SU-DHL-6 (cell line): ENCODE results near the gene ADCY10.
"Not testable (repeated sequence)": the region's sequence is repeated elsewhere in the genome, so short reads cannot be mapped to it uniquely, and the experiment has no call there.

Experiments used
- H2AFZ ChIP-seq: fragments of 200-600 bp; sonication (generic); 2 replicates; pipeline ENCODE4 v1.6.1; 2014; ENCODE audit warnings: low read depth, mild to moderate bottlenecking, moderate library complexity, mixed read lengths, antibody characterized with exemption, low read length; ENCODE audit not compliant: severe bottlenecking
- H3F3A ChIP-seq: fragments of 200-600 bp; shearing (Covaris generic); 2 replicates; pipeline ENCODE4 v1.6.0; 2016; ENCODE audit warnings: antibody characterized with exemption, mild to moderate bottlenecking; ENCODE audit not compliant: insufficient read depth
- H3K27ac ChIP-seq: fragments of 200-600 bp; sonication (generic); 2 replicates; pipeline ENCODE4 v1.5.1; 2016; ENCODE audit warnings: low read depth, mild to moderate bottlenecking, low read length, moderate library complexity, mixed read lengths
- H3K27me3 ChIP-seq: fragments of 200-600 bp; sonication (generic), shearing (Covaris generic); 2 replicates; pipeline ENCODE4 v1.6.0; 2014; ENCODE audit warnings: mild to moderate bottlenecking, low read length
- H3K36me3 ChIP-seq: fragments of 200-600 bp; sonication (generic); 2 replicates; pipeline ENCODE4 v1.6.1; 2014; ENCODE audit warnings: mild to moderate bottlenecking, low read length, mixed read lengths
- H3K4me2 ChIP-seq: fragments of 300-600, 200-600 bp; shearing (Covaris generic), sonication (generic); 2 replicates; pipeline ENCODE4 v1.6.0; 2014; ENCODE audit warnings: low read length, low read depth, mild to moderate bottlenecking; ENCODE audit not compliant: poor library complexity, severe bottlenecking
- H3K4me3 ChIP-seq: fragments of 200-600 bp; sonication (generic); 2 replicates; pipeline ENCODE4 v1.5.1; 2014; ENCODE audit warnings: antibody characterized with exemption, low read length, mild to moderate bottlenecking, mixed read lengths; ENCODE audit not compliant: insufficient read depth, poor library complexity, severe bottlenecking
- H3K79me2 ChIP-seq: fragments of 200-600 bp; sonication (generic); 2 replicates; pipeline ENCODE4 v1.6.1; 2014; ENCODE audit warnings: mild to moderate bottlenecking, low read length, moderate library complexity; ENCODE audit not compliant: insufficient read depth
- H3K9ac ChIP-seq: fragments of 200-600 bp; sonication (generic); 2 replicates; pipeline ENCODE4 v1.7.0; 2014; ENCODE audit warnings: mild to moderate bottlenecking, low read length
- H3K9me2 ChIP-seq: fragments of 200-600 bp; sonication (generic); replicated peaks from 2 replicates; pipeline ENCODE4 v1.6.1; 2014; ENCODE audit warnings: low read length; ENCODE audit not compliant: insufficient read depth
- H3K9me3 ChIP-seq: fragments of 200-600 bp; sonication (generic); 2 replicates; pipeline ENCODE4 v1.6.1; 2014; ENCODE audit warnings: low read length, mixed read lengths; ENCODE audit not compliant: insufficient read depth
- H4K20me1 ChIP-seq: fragments of 200-600 bp; sonication (generic); 2 replicates; pipeline ENCODE4 v1.6.1; 2014; ENCODE audit warnings: low read depth, mild to moderate bottlenecking, antibody characterized with exemption, low read length, moderate library complexity, mixed read lengths
- CTCF ChIP-seq: fragments of 200-600 bp; sonication (generic); IDR thresholded peaks from one replicate; pipeline ENCODE4 v1.5.1; 2017; ENCODE audit warnings: antibody characterized with exemption, mild to moderate bottlenecking, low read length, moderate library complexity; ENCODE audit not compliant: insufficient read depth, poor library complexity, severe bottlenecking
- EZH2phosphoT487 ChIP-seq: fragments of 200-600 bp; sonication (generic), shearing (Covaris generic); conservative IDR thresholded peaks from 2 replicates; pipeline ENCODE4 v1.6.1; 2018; ENCODE audit warnings: mild to moderate bottlenecking, antibody characterized with exemption, low read length, moderate library complexity, mixed read lengths

The ADCY10 gene

GRCh38 chr1:167898578-167899222 lies 15.2 kb downstream of the ADCY10 start:
- Histone ChIP-seq H2AFZ (no peak overlapping the region), H3K9me2 (no peaks in the 10 kb centered on the region), H3K27me3 (no peaks in the 10 kb centered on the region), H3K4me3 (no peak overlapping the region), H3F3A (no peaks in the 10 kb centered on the region), H3K79me2 (no peaks in the 10 kb centered on the region), H3K4me2 (no peak overlapping the region), H3K9ac (no peak overlapping the region), H4K20me1 (no peaks in the 10 kb centered on the region), H3K9me3 (no peaks in the 10 kb centered on the region), H3K36me3 (no peaks in the 10 kb centered on the region), H3K27ac (no peak overlapping the region)
- TF ChIP-seq CTCF = no peak
- TF ChIP-seq EZH2phosphoT487 = no peak

GRCh38 chr1:167893798-167894197 lies 20.1 kb downstream of the ADCY10 start:
- Histone ChIP-seq H3K27ac (no peak overlapping the region), H3K4me3 (no peak overlapping the region), H4K20me1 (no peaks in the 10 kb centered on the region), H3K9ac (no peak overlapping the region), H3K9me2 (no peaks in the 10 kb centered on the region), H3K27me3 (no peaks in the 10 kb centered on the region), H2AFZ (no peak overlapping the region), H3K9me3 (no peaks in the 10 kb centered on the region), H3K36me3 (no peaks in the 10 kb centered on the region), H3K4me2 (no peak overlapping the region), H3F3A (no peaks in the 10 kb centered on the region), H3K79me2 (no peaks in the 10 kb centered on the region)
- TF ChIP-seq CTCF = no peak
- no peak for TF ChIP-seq EZH2phosphoT487

- H2AFZ ChIP-seq = no peak overlapping the region
- H3K9me3 ChIP-seq = no peaks in the 10 kb centered on the region
These were observed 23.5 kb downstream of the ADCY10 start for GRCh38 chr1:167890400-167890799.

GRCh38 chr1:167887187-167887586 lies 26.7 kb downstream of the ADCY10 start:
- H3K9ac ChIP-seq, H3K27ac ChIP-seq, H3F3A ChIP-seq, H3K9me2 ChIP-seq, H3K36me3 ChIP-seq, H4K20me1 ChIP-seq, H3K9me3 ChIP-seq, H3K4me2 ChIP-seq, H2AFZ ChIP-seq, H3K27me3 ChIP-seq, H3K4me3 ChIP-seq, H3K79me2 ChIP-seq: not testable (repeated sequence)

More at GRCh38 chr1:167890400-167890799, 23.5 kb downstream of the ADCY10 start:
- Histone ChIP-seq H3K36me3 (no peaks in the 10 kb centered on the region), H3K9ac (no peak overlapping the region), H3K9me2 (no peaks in the 10 kb centered on the region), H3K79me2 (no peaks in the 10 kb centered on the region), H3K27me3 (no peaks in the 10 kb centered on the region), H3K4me2 (no peak overlapping the region), H3F3A (no peaks in the 10 kb centered on the region), H4K20me1 (no peaks in the 10 kb centered on the region), H3K4me3 (no peak overlapping the region), H3K27ac (no peak overlapping the region)
- TF ChIP-seq EZH2phosphoT487 (no peak), CTCF (no peak)
